Measurements from ENCODE around the gene RAB23.

DNA sequence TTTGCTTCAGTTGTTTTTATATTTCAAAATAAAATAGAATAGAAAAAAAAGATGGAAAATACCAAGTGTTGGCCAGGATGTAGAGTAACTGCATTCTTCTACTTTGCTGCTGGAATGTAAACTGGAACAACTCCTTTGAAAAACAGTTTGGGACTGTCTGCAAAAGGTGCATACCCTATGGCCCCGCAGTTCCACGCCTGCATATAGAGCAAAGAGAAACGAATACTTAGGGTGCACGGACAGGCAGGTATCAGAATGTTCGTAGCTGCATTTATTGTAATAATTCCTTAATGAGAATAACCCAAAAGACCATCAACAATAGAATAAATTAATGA is 603 bp upstream of the RAB23 start:
- no peak for TF ChIP-seq EZH2 (IDR thresholded peaks at IDR 0.05; ENCODE audit: low read depth, unreplicated experiment)
- no peak for TF ChIP-seq JUNB (IDR thresholded peaks at IDR 0.05; ENCODE audit: unreplicated experiment)
- TF ChIP-seq, protein P1, sequence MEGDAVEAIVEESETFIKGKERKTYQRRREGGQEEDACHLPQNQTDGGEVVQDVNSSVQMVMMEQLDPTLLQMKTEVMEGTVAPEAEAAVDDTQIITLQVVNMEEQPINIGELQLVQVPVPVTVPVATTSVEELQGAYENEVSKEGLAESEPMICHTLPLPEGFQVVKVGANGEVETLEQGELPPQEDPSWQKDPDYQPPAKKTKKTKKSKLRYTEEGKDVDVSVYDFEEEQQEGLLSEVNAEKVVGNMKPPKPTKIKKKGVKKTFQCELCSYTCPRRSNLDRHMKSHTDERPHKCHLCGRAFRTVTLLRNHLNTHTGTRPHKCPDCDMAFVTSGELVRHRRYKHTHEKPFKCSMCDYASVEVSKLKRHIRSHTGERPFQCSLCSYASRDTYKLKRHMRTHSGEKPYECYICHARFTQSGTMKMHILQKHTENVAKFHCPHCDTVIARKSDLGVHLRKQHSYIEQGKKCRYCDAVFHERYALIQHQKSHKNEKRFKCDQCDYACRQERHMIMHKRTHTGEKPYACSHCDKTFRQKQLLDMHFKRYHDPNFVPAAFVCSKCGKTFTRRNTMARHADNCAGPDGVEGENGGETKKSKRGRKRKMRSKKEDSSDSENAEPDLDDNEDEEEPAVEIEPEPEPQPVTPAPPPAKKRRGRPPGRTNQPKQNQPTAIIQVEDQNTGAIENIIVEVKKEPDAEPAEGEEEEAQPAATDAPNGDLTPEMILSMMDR (conservative IDR thresholded peaks at IDR 0.05; ENCODE audit: low read depth in 2 of 2) = no peak
- no peak for TF ChIP-seq EZH2phosphoT487 (IDR thresholded peaks at IDR 0.05; ENCODE audit: unreplicated experiment)
- TF ChIP-seq, protein P2, sequence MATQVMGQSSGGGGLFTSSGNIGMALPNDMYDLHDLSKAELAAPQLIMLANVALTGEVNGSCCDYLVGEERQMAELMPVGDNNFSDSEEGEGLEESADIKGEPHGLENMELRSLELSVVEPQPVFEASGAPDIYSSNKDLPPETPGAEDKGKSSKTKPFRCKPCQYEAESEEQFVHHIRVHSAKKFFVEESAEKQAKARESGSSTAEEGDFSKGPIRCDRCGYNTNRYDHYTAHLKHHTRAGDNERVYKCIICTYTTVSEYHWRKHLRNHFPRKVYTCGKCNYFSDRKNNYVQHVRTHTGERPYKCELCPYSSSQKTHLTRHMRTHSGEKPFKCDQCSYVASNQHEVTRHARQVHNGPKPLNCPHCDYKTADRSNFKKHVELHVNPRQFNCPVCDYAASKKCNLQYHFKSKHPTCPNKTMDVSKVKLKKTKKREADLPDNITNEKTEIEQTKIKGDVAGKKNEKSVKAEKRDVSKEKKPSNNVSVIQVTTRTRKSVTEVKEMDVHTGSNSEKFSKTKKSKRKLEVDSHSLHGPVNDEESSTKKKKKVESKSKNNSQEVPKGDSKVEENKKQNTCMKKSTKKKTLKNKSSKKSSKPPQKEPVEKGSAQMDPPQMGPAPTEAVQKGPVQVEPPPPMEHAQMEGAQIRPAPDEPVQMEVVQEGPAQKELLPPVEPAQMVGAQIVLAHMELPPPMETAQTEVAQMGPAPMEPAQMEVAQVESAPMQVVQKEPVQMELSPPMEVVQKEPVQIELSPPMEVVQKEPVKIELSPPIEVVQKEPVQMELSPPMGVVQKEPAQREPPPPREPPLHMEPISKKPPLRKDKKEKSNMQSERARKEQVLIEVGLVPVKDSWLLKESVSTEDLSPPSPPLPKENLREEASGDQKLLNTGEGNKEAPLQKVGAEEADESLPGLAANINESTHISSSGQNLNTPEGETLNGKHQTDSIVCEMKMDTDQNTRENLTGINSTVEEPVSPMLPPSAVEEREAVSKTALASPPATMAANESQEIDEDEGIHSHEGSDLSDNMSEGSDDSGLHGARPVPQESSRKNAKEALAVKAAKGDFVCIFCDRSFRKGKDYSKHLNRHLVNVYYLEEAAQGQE (IDR thresholded peaks at IDR 0.05; ENCODE audit: unreplicated experiment) = no peak
- no peak for TF ChIP-seq ZNF114 (CRISPR knock-in tag; IDR thresholded peaks at IDR 0.05)

All from GM23338 (cell line).